Small intestine (tissue), 7 donors: Measurements from ENCODE around the gene NKX2-1. TPM values are rescaled to one million over a fixed set of nuclear protein-coding genes. Genes with fewer than 3 reads are reported as not detected.

Source experiments
- DNase-seq, 2 donors: peaks; one replicate each; pipeline versions ENCODE4 v3.0.0 to v3.0.0-alpha.2; 2013
- FAIRE-seq: peaks from 2 replicates; lab custom pipeline; 2012; peaks lifted over from hg19 to GRCh38; lab: Jason Lieb, UNC
- H3K27ac ChIP-seq, 3 donors: one replicate each; pipeline ENCODE4 v1.5.1; 2013; ENCODE audit warnings: low read length in 2 of 3, mild to moderate bottlenecking in 2 of 3, control low read depth in 1 of 3, inconsistent platforms in 1 of 3, low read depth in 1 of 3, moderate library complexity in 1 of 3
- H3K27me3 ChIP-seq, 3 donors: one replicate each; pipeline ENCODE4 v1.6.1; 2013; ENCODE audit warnings: low read length in 3 of 3, inconsistent platforms in 1 of 3; ENCODE audit not compliant: control insufficient read depth in 3 of 3, insufficient read depth in 3 of 3
- H3K36me3 ChIP-seq, 3 donors: one replicate each; pipeline ENCODE4 v1.6.1; 2013; ENCODE audit warnings: low read length in 3 of 3, inconsistent platforms in 1 of 3, low read depth in 1 of 3, mild to moderate bottlenecking in 1 of 3, moderate library complexity in 1 of 3; ENCODE audit not compliant: control insufficient read depth in 3 of 3, insufficient read depth in 2 of 3
- H3K4me1 ChIP-seq, 3 donors: one replicate each; pipeline ENCODE4 v1.6.1; 2013; ENCODE audit warnings: low read length in 2 of 3, inconsistent platforms in 1 of 3, low read depth in 1 of 3, mild to moderate bottlenecking in 1 of 3, moderate library complexity in 1 of 3; ENCODE audit not compliant: control insufficient read depth in 3 of 3, insufficient read depth in 2 of 3
- H3K4me3 ChIP-seq, 3 donors: one replicate each; pipeline ENCODE4 v1.5.1; 2013; ENCODE audit warnings: low read length in 3 of 3, control low read depth in 1 of 3, inconsistent platforms in 1 of 3, low read depth in 1 of 3, mild to moderate bottlenecking in 1 of 3, moderate library complexity in 1 of 3
- H3K9me3 ChIP-seq, 2 donors: one replicate each; pipeline ENCODE4 v1.6.1; 2013; ENCODE audit warnings: low read depth in 1 of 2, low read length in 1 of 2; ENCODE audit not compliant: control insufficient read depth in 2 of 2, insufficient read depth in 1 of 2
- WGBS, 3 donors: extraction: QIAGEN DNeasy Blood & Tissue Kit; methylation state at CpG; one replicate each; pipeline ENCODE4 v1.1.7; 2013; 5-methylcytosine and 5-hydroxymethylcytosine counted together
- polyA plus RNA-seq, 4 donors: library from polyadenylated mRNA; stranded (reverse) in 3 of 4; unstranded in 1 of 4; fragments of 200-250 nt in 3 of 4; fragments of 120-200 nt in 1 of 4; gene quantifications; one replicate each; pipeline versions ENCODE4 v1.2.1 to v1.2.3, GENCODE V29; 2013
- donor health status: healthy with polysubstance abuse.
- donor health status: control.
- donor health status: control.
- donor health status: Bipolar disorder and iron deficiency.
- donor health status: healthy.

Gene NKX2-1
- polyA plus RNA-seq, 4 donors = 0.45 TPM; not detected in 3

DNA sequence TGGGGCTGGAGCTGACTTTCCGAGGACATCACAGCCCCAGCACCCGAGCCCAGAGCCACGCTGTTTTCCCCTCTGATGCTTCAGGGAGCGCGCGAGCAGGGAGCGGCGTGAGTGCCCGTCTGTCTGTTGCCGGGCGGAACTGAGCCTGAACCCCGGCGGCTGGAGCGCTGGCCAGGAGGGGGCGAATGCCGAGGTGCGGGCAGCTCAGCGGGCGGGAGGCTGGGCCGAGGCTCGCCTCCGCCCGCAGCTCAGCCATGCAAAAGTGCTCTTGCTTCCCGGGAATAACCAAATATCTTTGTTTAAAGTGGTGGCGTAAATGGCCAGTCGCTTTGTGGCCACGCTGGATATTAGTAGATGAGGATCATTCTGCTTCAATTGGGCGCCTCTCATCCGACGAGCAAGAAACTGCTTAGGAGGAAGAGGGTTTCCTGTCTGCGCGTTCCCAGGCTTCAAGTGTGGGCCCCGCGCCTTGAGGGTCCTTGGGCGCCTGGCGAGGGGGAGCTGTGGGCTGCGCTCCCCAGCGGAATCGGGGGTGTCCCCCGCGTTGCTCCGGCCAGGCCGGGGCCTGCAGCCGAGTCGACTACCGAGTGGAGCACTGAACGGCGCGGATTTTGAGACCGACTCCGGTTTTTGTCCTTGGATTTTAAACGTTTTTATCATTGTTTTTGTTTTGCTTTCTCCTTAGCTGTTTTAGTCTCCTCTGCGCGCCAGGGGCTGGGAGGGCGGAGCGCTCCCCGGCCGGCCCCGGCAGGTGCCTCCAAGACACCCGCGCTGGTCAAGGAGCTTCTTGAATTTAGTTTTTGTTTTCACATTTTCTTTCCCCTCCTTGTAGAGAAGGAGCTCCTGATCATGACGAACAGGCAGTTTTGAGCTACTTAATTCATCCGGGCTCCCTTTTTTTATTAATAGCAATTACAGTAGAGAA, 831 bp upstream of the NKX2-1 start:
- H3K27me3 ChIP-seq = peaks cover 24 to 95% (median 67%) of the 10 kb centered on the region in 3 donors
- H3K4me1 ChIP-seq = peaks cover 0 to 4% (median 0%) of the 10 kb centered on the region in 3 donors
- DNase-seq = peak in 1 of 2 donors; percentile 5
- no peaks in the 10 kb centered on the region for H3K36me3 ChIP-seq
- H3K4me3 ChIP-seq = no peak overlapping the region
- no peak for FAIRE-seq
- H3K9me3 ChIP-seq = no peaks in the 10 kb centered on the region
- no peak overlapping the region for H3K27ac ChIP-seq
- WGBS, 3 donors = 2 to 6% (median 2%) methylated on average over 62 to 63 of the region's 63 CpGs

DNA sequence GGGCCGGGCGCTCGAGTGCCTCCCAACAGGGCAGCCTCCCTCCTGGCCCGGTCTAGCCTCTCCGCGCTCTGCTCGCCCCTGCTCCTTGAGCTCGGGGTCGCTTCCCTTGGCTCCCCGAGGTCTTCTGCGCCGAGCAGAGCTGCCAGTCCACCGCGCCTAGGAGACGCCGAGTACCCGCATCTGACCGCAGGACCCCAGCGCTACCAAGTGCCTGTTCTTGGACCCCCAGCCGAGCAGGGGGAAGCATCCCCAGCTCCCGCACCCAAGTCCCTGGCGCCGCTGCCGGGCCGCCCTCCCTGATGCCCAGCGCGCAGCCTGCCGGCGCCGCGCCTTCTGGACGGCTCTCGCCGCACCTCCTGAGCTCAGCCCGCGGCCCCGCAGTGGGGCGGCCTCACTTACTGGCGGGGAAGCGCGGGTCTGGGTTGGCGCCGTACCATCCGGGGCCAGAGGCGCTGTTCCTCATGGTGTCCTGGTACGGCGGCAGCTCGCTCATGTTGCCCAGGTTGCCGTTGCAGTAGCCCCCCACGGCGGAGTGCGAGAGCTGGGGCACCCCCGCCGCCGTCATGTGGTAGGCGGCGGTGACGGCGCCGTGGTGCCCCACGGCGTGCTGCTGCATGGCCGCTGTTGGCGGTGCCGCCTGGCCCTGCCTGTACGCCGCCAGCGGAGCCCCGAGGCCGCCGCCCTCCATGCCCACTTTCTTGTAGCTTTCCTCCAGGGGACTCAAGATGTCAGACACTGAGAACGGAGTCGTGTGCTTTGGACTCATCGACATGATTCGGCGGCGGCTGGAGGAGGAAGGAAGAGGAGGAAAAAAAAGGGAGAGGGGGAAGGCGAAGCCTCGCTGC, 1.2 kb downstream of the NKX2-1 start:
- no peaks in the 10 kb centered on the region for H3K36me3 ChIP-seq
- FAIRE-seq = no peak
- H3K4me1 ChIP-seq = peaks cover 0 to 4% (median 0%) of the 10 kb centered on the region in 3 donors
- peak overlapping the region in 1 of 3 donors; percentile 5 for H3K4me3 ChIP-seq
- H3K27ac ChIP-seq = no peak overlapping the region
- DNase-seq = no peak
- 2 to 4% (median 3%) methylated on average over 67 to 79 of the region's 79 CpGs for WGBS, 3 donors
- no peaks in the 10 kb centered on the region for H3K9me3 ChIP-seq
- H3K27me3 ChIP-seq = peaks cover 28 to 95% (median 61%) of the 10 kb centered on the region in 3 donors

DNA sequence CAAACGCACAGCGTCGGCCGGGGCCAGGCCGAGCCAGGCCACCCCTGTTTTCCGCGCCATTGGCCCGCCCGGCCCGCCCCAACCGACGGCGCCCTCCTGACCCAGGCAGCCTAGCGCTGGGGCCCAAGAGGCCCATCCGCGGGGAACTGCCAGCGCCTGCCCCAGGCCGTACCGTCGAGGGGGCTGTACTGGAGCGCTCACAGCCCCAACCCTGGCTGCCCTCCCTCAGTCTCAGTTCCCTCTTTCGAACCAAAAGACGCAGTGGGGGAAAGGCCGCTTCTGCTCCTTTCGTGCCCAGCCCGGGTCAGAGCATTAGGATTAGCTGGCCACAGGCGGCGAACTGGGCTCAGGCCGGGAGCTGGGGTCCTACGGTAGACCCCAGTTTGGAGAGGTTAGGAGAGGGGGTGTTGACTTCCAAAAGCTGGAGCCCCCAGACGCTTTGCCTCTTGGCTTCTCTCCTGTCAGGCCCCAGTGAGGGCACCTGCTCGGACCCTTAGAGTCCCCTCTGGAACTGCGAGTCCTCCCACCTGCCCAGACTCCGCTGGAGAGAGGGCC, 1.9 kb downstream of the NKX2-1 start:
- Histone ChIP-seq H3K27ac (no peak overlapping the region), H3K36me3 (no peaks in the 10 kb centered on the region), H3K4me3 (no peak overlapping the region), H3K27me3 (peaks cover 35 to 95% (median 63%) of the 10 kb centered on the region in 3 donors), H3K9me3 (no peaks in the 10 kb centered on the region), H3K4me1 (peaks cover 0 to 4% (median 0%) of the 10 kb centered on the region in 3 donors)
- FAIRE-seq (no peak), DNase-seq (no peak)
- WGBS, 3 donors = 3 to 17% (median 12%) methylated on average over 18 to 34 of the region's 34 CpGs

DNA sequence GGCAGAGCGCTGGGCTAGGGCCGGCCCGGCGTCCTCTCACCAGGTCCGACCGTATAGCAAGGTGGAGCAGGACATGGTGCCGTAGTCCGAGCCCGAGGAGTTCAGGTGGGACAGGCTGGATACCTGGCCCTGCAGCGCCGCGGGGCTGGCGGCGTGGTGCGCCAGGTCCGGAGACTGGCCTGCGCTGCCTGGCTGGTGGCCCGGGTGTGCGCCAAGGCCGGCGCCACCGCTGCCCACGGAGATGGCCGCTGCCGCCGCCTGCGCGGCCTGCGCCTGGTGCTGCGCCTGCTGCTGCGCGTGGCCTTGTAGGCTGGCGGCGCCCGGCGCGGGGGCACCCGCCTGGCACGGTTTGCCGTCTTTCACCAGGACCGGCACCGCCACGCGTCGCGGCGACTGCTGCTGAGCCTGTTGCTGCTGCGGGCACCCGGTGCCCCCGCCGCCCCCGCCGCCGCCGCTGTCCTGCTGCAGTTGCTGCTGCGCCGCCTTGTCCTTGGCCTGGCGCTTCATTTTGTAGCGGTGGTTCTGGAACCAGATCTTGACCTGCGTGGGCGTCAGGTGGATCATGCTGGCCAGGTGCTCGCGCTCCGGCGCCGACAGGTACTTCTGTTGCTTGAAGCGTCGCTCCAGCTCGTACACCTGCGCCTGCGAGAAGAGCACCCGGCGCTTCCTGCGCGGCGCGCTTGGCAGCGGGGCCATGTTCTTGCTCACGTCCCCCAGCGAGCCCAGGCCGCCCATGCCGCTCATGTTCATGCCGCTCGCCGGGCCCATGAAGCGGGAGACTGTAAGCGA, 2.6 kb downstream of the NKX2-1 start:
- Histone ChIP-seq H3K36me3 (no peaks in the 10 kb centered on the region), H3K27ac (no peak overlapping the region), H3K27me3 (peaks cover 35 to 95% (median 61%) of the 10 kb centered on the region in 3 donors), H3K4me3 (no peak overlapping the region), H3K9me3 (no peaks in the 10 kb centered on the region), H3K4me1 (peaks cover 0 to 4% (median 0%) of the 10 kb centered on the region in 3 donors)
- WGBS, 3 donors = 4 to 7% (median 7%) methylated on average over 36 to 87 of the region's 87 CpGs
- DNase-seq (no peak), FAIRE-seq (no peak)

DNA sequence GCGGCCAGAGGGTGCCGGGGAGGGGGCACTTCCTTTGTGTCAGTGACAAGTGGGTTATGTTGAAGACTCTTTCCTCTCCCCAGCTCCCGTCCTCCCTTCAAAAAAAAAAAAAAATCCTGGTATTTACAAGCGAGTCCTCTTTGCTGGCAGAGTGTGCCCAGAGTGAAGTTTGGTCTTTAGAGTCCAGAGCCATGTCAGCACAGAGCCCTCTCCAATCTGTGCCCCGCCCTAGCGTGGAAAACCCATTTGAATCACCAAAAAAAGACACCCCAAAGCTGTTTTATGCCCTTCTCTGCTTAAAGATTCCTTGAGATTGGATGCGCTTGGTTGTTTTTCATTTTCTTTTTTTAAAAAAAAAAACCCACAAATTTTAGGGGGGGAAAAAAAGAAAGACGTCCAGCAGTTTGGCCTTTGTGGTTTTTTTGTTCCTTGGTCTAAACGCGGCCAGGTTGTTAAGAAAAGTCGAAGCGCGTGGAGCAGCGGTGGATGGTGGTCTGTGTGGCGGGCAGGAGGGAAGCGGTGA, 3.3 kb downstream of the NKX2-1 start:
- H3K27ac ChIP-seq = no peak overlapping the region
- no peaks in the 10 kb centered on the region for H3K36me3 ChIP-seq
- WGBS, 3 donors = 7 to 17% (median 13%) methylated on average over 16 of the region's 16 CpGs
- H3K4me3 ChIP-seq = no peak overlapping the region
- no peak for FAIRE-seq
- peaks cover 0 to 4% (median 0%) of the 10 kb centered on the region in 3 donors for H3K4me1 ChIP-seq
- DNase-seq = no peak
- H3K9me3 ChIP-seq = no peaks in the 10 kb centered on the region
- H3K27me3 ChIP-seq = peaks cover 35 to 95% (median 61%) of the 10 kb centered on the region in 3 donors

DNA sequence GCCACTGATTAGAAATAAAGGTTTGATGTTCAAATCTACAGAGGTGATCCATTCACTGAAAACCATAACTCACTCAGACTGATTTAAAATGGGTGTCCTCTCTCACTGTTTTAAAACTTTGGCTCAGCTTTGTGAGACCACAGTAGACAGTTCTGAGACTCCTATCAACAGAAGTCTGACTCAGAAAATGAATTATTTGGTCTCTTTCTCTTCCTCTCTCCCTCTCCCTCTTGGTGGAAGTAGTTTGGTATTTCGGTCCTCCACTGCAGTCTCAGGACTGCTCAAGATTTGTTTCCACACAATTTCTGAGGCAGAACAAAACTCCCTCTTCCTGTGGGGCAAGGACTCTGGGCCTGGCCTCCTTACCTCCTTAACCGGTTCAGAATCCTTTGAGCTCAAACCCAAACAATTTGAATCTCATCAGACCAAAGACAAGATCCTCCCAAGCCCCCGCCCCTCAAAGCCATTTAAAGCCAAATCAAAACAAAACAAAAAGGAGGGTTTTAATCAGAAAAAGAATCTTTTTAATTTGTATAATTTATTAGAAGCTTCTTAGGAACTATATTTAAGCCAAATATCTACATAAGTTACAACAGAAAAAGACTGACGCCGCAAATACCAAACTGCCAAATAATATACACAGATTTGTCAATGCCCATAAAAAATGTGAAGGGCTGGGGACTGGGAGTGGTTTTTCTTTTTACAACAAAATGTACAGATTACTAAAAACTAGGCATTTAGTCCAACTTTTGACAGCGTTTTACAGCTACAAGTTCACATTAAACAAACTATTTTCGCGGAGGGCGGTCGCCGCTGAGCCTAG, 3.9 kb downstream of the NKX2-1 start:
- Histone ChIP-seq H3K36me3 (no peaks in the 10 kb centered on the region), H3K27me3 (peaks cover 35 to 90% (median 57%) of the 10 kb centered on the region in 3 donors), H3K4me1 (peaks cover 0 to 4% (median 0%) of the 10 kb centered on the region in 3 donors), H3K4me3 (no peak overlapping the region), H3K27ac (no peak overlapping the region), H3K9me3 (no peaks in the 10 kb centered on the region)
- WGBS, 3 donors = 9 to 24% (median 21%) methylated on average over 11 of the region's 11 CpGs
- no peak for FAIRE-seq
- no peak for DNase-seq

DNA sequence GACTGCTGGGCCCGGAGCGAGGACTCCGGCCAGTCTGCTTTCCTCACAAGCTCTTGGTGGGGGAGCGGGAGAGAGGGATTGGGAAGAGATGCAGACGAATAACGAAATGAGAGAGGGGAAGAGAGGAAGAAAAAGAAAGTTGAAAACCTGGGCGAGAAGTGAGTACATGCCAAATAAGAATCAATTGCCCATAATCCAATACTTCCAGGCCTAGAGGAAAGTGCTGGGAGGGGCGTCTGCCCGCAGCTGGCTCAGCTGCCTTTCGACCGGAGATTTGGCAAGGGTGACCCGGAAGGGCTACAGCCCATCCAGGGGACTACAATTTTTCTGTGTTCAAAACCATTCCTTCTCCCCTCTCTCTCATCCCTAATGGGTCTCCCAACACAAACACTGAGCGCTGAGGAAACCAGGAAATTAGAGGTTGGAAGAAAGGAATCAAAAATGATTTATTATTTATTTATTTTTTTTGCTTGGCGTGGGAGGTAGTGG, 4.9 kb downstream of the NKX2-1 start:
- DNase-seq = no peak
- FAIRE-seq = no peak
- no peaks in the 10 kb centered on the region for H3K9me3 ChIP-seq
- H3K4me1 ChIP-seq = peaks cover 0 to 4% (median 0%) of the 10 kb centered on the region in 3 donors
- H3K27me3 ChIP-seq = peaks cover 31 to 90% (median 58%) of the 10 kb centered on the region in 3 donors
- H3K27ac ChIP-seq = no peak overlapping the region
- H3K36me3 ChIP-seq = no peaks in the 10 kb centered on the region
- WGBS, 3 donors = 5 to 6% (median 6%) methylated on average over 14 of the region's 14 CpGs
- no peak overlapping the region for H3K4me3 ChIP-seq
